GM23338 (cell line): ENCODE measurements around the gene DPY19L1. TPM values are rescaled to one million over a fixed set of nuclear protein-coding genes. Genes with fewer than 3 reads are reported as not detected.

Experiments used
- ATAC-seq: fragments of 200-7000 bp; cut with Tn5 transposase; 3 replicates; pipeline ENCODE4 v1.9.1; 2020
- DNase-seq: peaks from one replicate; pipeline ENCODE4 v3.0.0-alpha.2; 2015; ENCODE audit warnings: low spot score
- H2AFZ ChIP-seq: fragments of 200-600 bp; sonication (generic); 2 replicates; pipeline ENCODE4 v1.8.0; 2016; ENCODE audit warnings: antibody characterized with exemption, mild to moderate bottlenecking, moderate library complexity
- H3F3A ChIP-seq: fragments of 200-600 bp; sonication (generic); replicated peaks from 2 replicates; pipeline ENCODE4 v1.8.0; 2017; ENCODE audit warnings: antibody characterized with exemption, mixed run types, low read depth
- H3K27ac ChIP-seq: fragments of 200-600 bp; sonication (generic); 2 replicates; pipeline ENCODE4 v1.6.1; 2016; ENCODE audit warnings: low read depth
- H3K27me3 ChIP-seq: fragments of 200-600 bp; sonication (generic); 2 replicates; pipeline ENCODE4 v1.8.0; 2016; ENCODE audit warnings: mild to moderate bottlenecking, mixed run types, moderate library complexity; ENCODE audit not compliant: insufficient read depth
- H3K36me3 ChIP-seq: fragments of 200-600 bp; sonication (generic); 2 replicates; pipeline ENCODE4 v1.8.0; 2016; ENCODE audit warnings: mild to moderate bottlenecking; ENCODE audit not compliant: insufficient read depth
- H3K4me1 ChIP-seq: fragments of 200-600 bp; sonication (generic); 2 replicates; pipeline ENCODE4 v1.8.0; 2016; ENCODE audit warnings: mild to moderate bottlenecking, moderate library complexity; ENCODE audit not compliant: insufficient read depth
- H3K4me2 ChIP-seq: fragments of 200-600 bp; sonication (generic); 2 replicates; pipeline ENCODE4 v1.7.1; 2017; ENCODE audit warnings: mixed run types
- H3K4me3 ChIP-seq: fragments of 200-600 bp; sonication (generic); 2 replicates; pipeline ENCODE4 v1.6.1; 2016; ENCODE audit warnings: mixed run types
- H3K79me2 ChIP-seq: fragments of 200-600 bp; sonication (generic); replicated peaks from 2 replicates; pipeline ENCODE4 v1.8.0; 2017; ENCODE audit warnings: mild to moderate bottlenecking; ENCODE audit not compliant: insufficient read depth
- H3K9me2 ChIP-seq: fragments of 200-600 bp; sonication (generic); 2 replicates; pipeline ENCODE4 v1.8.0; 2017; ENCODE audit not compliant: insufficient read depth
- H4K20me1 ChIP-seq: fragments of 200-600 bp; sonication (generic); replicated peaks from 2 replicates; pipeline ENCODE4 v1.8.0; 2017; ENCODE audit warnings: mild to moderate bottlenecking; ENCODE audit not compliant: insufficient read depth
- H3K27ac Mint-ChIP-seq: 2 replicates; pipeline ENCODE4 v1.8.0; 2020; ENCODE audit warnings: inconsistent platforms, mild to moderate bottlenecking, moderate library complexity, mixed read lengths
- H3K27me3 Mint-ChIP-seq: 3 replicates; pipeline ENCODE4 v1.8.0; 2022; ENCODE audit warnings: low read depth, mild to moderate bottlenecking, moderate library complexity, mixed read lengths, inconsistent platforms; ENCODE audit not compliant: insufficient read depth, poor library complexity
- H3K36me3 Mint-ChIP-seq: 3 replicates; pipeline ENCODE4 v1.8.0; 2021; ENCODE audit warnings: low read depth, mild to moderate bottlenecking, inconsistent platforms, moderate library complexity, mixed read lengths
- H3K4me1 Mint-ChIP-seq: 3 replicates; pipeline ENCODE4 v1.8.0; 2020; ENCODE audit warnings: mild to moderate bottlenecking, inconsistent platforms, mixed read lengths
- H3K4me3 Mint-ChIP-seq: 3 replicates; pipeline ENCODE4 v1.8.0; 2021; ENCODE audit warnings: moderate library complexity, mild to moderate bottlenecking, inconsistent platforms, mixed read lengths
- H3K9me3 Mint-ChIP-seq: 3 replicates; pipeline ENCODE4 v1.8.0; 2020; ENCODE audit warnings: moderate library complexity, mild to moderate bottlenecking, inconsistent platforms, mixed read lengths
- CREB1 ChIP-seq: fragments of 250-450 bp; sonication (Bioruptor Pico); IDR thresholded peaks from 2 replicates; pipeline ENCODE4 v1.5.0; 2020; ENCODE audit warnings: low read depth, mild to moderate bottlenecking, moderate library complexity
- CTCF ChIP-seq, 2 experiments: fragments of 200-600 bp in 1 of 2; sonication (generic) in 1 of 2; conservative IDR thresholded peaks; 2 replicates each; pipeline versions ENCODE4 v1.5.1 to v1.6.1; 2016 to 2017; ENCODE audit warnings: antibody characterized with exemption in 2 of 2, low read depth in 2 of 2, mild to moderate bottlenecking in 2 of 2, moderate library complexity in 1 of 2
- ETS1 ChIP-seq: IDR thresholded peaks from 2 replicates; pipeline ENCODE4 v1.6.1; 2016; ENCODE audit warnings: antibody characterized with exemption
- EZH2 ChIP-seq: fragments of 200-600 bp; sonication (generic); IDR thresholded peaks from one replicate; pipeline ENCODE4 v1.8.0; 2017; ENCODE audit warnings: antibody characterized with exemption, mild to moderate bottlenecking, low read depth; ENCODE audit not compliant: unreplicated experiment
- EZH2phosphoT487 ChIP-seq: fragments of 200-600 bp; sonication (generic); IDR thresholded peaks from one replicate; pipeline ENCODE4 v1.8.1; 2018; ENCODE audit warnings: antibody characterized with exemption; ENCODE audit not compliant: unreplicated experiment
- JUNB ChIP-seq: IDR thresholded peaks from one replicate; pipeline ENCODE4 v1.6.1; 2016; ENCODE audit warnings: antibody characterized with exemption; ENCODE audit not compliant: unreplicated experiment
- NANOG ChIP-seq: IDR thresholded peaks from 2 replicates; pipeline ENCODE4 v1.6.1; 2016; ENCODE audit warnings: antibody characterized with exemption, borderline replicate concordance
- POLR2AphosphoS5 ChIP-seq: IDR thresholded peaks from 2 replicates; pipeline ENCODE4 v1.6.1; 2016; ENCODE audit warnings: antibody characterized with exemption, low read depth
- REST ChIP-seq: IDR thresholded peaks from one replicate; pipeline ENCODE4 v1.6.1; 2018; ENCODE audit warnings: antibody characterized with exemption; ENCODE audit not compliant: unreplicated experiment
- STAT1 ChIP-seq: IDR thresholded peaks from one replicate; pipeline ENCODE4 v1.6.1; 2016; ENCODE audit warnings: antibody characterized with exemption; ENCODE audit not compliant: unreplicated experiment
- ZNF114 ChIP-seq: fragments of 250-450 bp; sonication (Bioruptor Pico); IDR thresholded peaks from 2 replicates; pipeline ENCODE4 v1.5.0; 2020; ENCODE audit warnings: mild to moderate bottlenecking, moderate library complexity
- ZNF331 ChIP-seq: fragments of 250-450 bp; sonication (Bioruptor Pico); IDR thresholded peaks from 2 replicates; pipeline ENCODE4 v1.5.0; 2020; ENCODE audit warnings: low read depth, mild to moderate bottlenecking, moderate library complexity
- ZNF462 ChIP-seq: fragments of 250-450 bp; sonication (Bioruptor Pico); IDR thresholded peaks from 2 replicates; pipeline ENCODE4 v1.5.0; 2020; ENCODE audit warnings: mild to moderate bottlenecking, moderate library complexity
- polyA plus RNA-seq: library from polyadenylated mRNA; unstranded; fragments of >200 nt; fragmentation: Nextera tagmentation; extraction: Ambion mirVana; gene quantifications from 2 replicates; pipeline ENCODE4 v1.2.1, GENCODE V29; 2016
- total RNA-seq: library from RNA; depleted of rRNA; stranded (reverse); fragments of >200 nt; shearing (Covaris generic); gene quantifications from 2 replicates; pipeline ENCODE4 v1.2.3, GENCODE V29; 2014

DPY19L1 gene
- total and polyA plus RNA-seq, 2 experiments from 2014 or later, result 4.4 to 20.2 TPM

- Mint-ChIP-seq H3K4me3 (no peak overlapping the region), H3K36me3 (peaks cover 6% of the 10 kb centered on the region; the same call in 2 of the 3 replicates), H3K27me3 (peaks cover 7% of the 10 kb centered on the region), H3K4me1 (peaks cover 22% of the 10 kb centered on the region), H3K9me3 (peaks cover 5% of the 10 kb centered on the region), H3K27ac (0 out of 2 replicates have a peak overlapping the region, but pooled peaks have one; percentile 64)
- no peak for ATAC-seq
- Histone ChIP-seq H3K9me2 (peaks cover 7% of the 10 kb centered on the region; the same call in 1 of the 2 replicates), H2AFZ (no peak overlapping the region), H4K20me1 (no peaks in the 10 kb centered on the region), H3F3A (no peaks in the 10 kb centered on the region), H3K36me3 (no peaks in the 10 kb centered on the region), H3K27me3 (no peaks in the 10 kb centered on the region), H3K79me2 (no peaks in the 10 kb centered on the region), H3K4me3 (no peak overlapping the region), H3K27ac (no peak overlapping the region), H3K4me1 (peaks cover 14% of the 10 kb centered on the region), H3K4me2 (0 out of 2 replicates have a peak overlapping the region, but pooled peaks have one; percentile 26)
- DNase-seq, result no peak
- TF ChIP-seq ZNF114 (CRISPR knock-in tag), result no peak
- TF ChIP-seq NANOG, result no peak
- no peak for TF ChIP-seq JUNB
- no peak for TF ChIP-seq EZH2phosphoT487
- TF ChIP-seq CREB1 (CRISPR knock-in tag), result no peak
- TF ChIP-seq REST, result no peak
- TF ChIP-seq ETS1, result no peak
- no peak for TF ChIP-seq POLR2AphosphoS5
- TF ChIP-seq ZNF462, result no peak
- no peak for TF ChIP-seq STAT1
- no peak for TF ChIP-seq EZH2
- TF ChIP-seq CTCF (conservative IDR thresholded peaks at IDR 0.05; ENCODE audit: low read depth in 2 of 2), result no peak
- TF ChIP-seq ZNF331 (CRISPR knock-in tag), result no peak
Measured at GRCh38 chr7:34902182-34902581, 135.1 kb downstream of the DPY19L1 start.
